GM12874 (cell line): ENCODE data around the gene ARL8B.

Experiments used
- TF ChIP-seq, protein P1 (sequence below): IDR thresholded peaks from 2 replicates; pipeline ENCODE4 v1.5.1; 2011; ENCODE audit warnings: low read depth, mild to moderate bottlenecking, control low read depth, low read length, moderate library complexity; ENCODE audit not compliant: insufficient read depth

Gene ARL8B

DNA sequence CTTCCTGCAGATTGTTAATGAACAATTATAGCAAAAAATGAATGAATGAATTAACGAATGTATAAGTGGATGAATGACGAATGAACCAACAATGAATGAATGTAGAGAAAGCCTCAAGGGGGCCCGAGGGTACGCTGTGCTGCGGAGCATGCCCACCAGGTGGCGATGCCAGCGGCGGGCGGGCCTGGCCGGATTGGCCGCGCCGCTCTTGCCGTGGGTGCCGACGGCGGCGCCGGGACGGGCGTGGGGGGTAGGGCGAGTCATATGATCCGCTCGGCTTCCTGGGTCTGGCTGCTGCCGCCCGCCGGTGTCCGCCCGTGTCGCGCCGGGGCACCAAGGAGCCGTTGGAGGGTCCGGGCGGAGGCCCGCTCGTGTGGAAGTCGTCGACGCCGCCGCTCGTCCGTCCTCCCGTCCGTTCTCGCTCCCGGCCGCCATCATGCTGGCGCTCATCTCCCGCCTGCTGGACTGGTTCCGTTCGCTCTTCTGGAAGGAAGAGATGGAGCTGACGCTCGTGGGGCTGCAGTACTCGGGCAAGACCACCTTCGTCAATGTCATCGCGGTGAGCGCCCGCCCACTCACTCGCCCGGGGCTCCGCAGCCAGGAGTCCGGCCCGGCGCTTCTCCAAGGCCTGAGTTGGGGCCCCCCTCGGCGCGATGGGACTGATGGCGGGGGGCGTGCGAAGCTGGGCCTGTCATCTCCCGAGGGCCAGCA lies at the start of gene ARL8B:
Gene ARL8B (plus strand): TSS at position 263 of the 711 bp plus-strand sequence. CDS start 174 bp downstream, at position 437.
- TF ChIP-seq, protein P1, sequence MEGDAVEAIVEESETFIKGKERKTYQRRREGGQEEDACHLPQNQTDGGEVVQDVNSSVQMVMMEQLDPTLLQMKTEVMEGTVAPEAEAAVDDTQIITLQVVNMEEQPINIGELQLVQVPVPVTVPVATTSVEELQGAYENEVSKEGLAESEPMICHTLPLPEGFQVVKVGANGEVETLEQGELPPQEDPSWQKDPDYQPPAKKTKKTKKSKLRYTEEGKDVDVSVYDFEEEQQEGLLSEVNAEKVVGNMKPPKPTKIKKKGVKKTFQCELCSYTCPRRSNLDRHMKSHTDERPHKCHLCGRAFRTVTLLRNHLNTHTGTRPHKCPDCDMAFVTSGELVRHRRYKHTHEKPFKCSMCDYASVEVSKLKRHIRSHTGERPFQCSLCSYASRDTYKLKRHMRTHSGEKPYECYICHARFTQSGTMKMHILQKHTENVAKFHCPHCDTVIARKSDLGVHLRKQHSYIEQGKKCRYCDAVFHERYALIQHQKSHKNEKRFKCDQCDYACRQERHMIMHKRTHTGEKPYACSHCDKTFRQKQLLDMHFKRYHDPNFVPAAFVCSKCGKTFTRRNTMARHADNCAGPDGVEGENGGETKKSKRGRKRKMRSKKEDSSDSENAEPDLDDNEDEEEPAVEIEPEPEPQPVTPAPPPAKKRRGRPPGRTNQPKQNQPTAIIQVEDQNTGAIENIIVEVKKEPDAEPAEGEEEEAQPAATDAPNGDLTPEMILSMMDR, result peak; percentile 96

GRCh38 chr3:5073374-5074085 lies 48.6 kb upstream of the ARL8B start:
- TF ChIP-seq, protein P1, result no peak

GRCh38 chr3:5078151-5078550 lies 43.9 kb upstream of the ARL8B start:
- TF ChIP-seq, protein P1, result no peak

DNA sequence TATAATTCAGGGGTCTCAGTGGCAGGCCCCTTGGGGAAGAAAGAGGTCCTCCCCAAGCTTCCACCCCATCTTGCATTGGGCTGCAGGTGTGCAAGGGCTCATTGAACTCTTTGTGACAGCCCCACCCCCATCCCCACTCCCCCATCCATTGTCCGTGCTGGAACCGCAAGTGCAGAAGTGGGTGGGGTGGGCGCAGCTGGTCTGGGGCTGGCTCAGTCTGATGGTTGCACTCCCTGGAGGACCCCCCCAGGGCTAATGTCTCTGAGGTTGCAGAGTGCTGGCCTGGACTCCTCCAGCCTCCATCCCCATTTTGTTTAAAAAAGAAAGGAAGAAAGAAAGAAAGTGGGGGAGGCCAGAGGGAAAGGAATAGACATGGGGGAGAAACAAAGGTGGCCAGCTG lies 42.3 kb upstream of the ARL8B start:
- TF ChIP-seq, protein P1, result no peak

DNA sequence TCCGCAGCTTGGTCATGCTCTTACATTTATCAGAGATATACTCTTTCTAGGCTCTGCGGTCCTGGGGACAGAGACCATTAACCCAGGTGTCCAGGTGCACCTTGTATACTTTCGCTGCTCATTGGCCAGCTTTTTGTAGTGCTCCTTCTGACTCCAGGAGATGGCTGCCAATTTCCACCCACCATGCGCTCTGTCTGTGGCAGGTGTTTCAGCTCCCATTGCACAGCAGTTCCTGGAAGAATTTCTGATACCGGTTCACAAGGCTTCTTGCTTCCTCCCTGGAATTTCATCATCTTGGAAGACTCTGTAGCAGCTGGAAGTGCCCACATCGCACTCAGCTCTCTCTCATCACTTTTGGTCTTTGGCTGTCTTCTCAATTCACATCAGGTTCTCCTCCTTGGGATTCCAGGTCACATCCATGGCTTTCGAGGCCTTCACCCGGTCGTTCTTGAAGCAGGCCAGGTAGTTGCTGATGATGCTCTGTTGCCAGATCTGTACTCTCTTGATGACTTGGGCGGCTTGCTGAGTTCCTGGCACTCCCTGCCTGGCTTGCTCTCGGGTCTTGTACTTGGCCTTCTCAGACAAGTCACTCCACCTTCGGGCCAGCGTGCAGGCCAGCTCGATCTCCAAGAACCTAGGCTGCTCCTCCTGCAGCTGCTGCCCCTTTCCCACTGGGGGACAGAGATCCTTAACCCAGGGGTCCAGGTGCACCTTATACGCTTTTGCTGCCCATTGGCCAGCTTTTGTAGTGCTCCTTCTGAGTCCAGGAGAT lies 41.1 kb upstream of the ARL8B start:
- TF ChIP-seq, protein P1, result no peak

DNA sequence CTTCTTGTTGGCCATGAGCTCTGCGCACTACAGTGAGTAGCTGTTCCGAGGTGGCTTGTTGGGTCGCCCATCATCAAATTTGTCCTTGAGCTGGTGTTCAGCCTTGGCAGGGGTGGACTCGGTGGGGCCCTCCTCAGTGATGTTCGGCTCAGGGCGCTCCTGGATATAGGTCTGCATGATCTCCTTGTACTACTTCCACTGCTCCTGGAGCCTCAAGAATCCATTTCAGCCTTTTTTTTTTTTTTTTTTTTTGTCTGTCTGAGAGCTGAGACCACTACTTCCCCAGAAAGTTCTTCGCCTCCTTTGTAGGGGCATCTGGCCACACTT lies 39.3 kb upstream of the ARL8B start:
- TF ChIP-seq, protein P1, result no peak

DNA sequence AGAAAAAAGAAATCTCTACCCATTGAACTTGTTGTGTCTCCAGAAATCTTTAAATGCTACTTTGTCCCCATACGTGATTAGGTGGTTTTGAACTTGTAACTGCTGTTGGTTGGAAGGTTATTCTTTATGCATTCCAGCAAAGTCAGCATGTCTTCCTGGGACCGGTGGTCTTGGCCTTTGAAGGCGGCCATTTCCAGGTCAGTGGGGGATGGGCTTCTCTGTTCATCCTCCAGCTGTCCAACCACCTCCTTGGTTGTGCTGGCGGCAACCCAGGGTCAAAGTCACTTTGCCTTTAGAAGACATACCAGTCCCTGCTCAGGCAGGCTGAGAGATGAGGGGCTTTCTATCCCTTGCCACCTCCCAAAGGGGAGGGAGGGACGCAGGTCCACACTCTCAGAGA lies 37.9 kb upstream of the ARL8B start:
- TF ChIP-seq, protein P1, result no peak
